Activated naive CD4-positive, alpha-beta T cell treated with anti-CD3 and anti-CD28 coated beads, Interleukin-2, amount 10 ng/mL, durations not matched to agents 7 days and 5 days (primary cell): ENCODE results near the gene TPM2.

ENCODE experiments used
- CTCF ChIA-PET: fragments of 350-600 bp; sonication (Branson Sonifier 250); formaldehyde crosslinking; loops from one replicate; lab custom pipeline; 2021; ENCODE audit warnings: antibody characterized with exemption; lab: Charles Lee
- DNase-seq: peaks from one replicate; pipeline ENCODE4 v3.0.0-alpha.2; 2020
- H3K27ac Mint-ChIP-seq: one replicate; pipeline ENCODE4 v1.8.0; 2021; ENCODE audit warnings: mild to moderate bottlenecking, moderate library complexity, mixed read lengths
- H3K27me3 Mint-ChIP-seq: one replicate; pipeline ENCODE4 v1.8.0; 2021; ENCODE audit warnings: mild to moderate bottlenecking, mixed read lengths
- H3K36me3 Mint-ChIP-seq: one replicate; pipeline ENCODE4 v1.8.0; 2021; ENCODE audit warnings: mixed read lengths
- H3K4me1 Mint-ChIP-seq: one replicate; pipeline ENCODE4 v1.8.0; 2021; ENCODE audit warnings: mixed read lengths
- H3K4me3 Mint-ChIP-seq: one replicate; pipeline ENCODE4 v1.8.0; 2021; ENCODE audit warnings: mild to moderate bottlenecking, moderate library complexity, mixed read lengths
- H3K9me3 Mint-ChIP-seq: one replicate; pipeline ENCODE4 v1.8.0; 2021; ENCODE audit warnings: mixed read lengths

Gene TPM2

DNA sequence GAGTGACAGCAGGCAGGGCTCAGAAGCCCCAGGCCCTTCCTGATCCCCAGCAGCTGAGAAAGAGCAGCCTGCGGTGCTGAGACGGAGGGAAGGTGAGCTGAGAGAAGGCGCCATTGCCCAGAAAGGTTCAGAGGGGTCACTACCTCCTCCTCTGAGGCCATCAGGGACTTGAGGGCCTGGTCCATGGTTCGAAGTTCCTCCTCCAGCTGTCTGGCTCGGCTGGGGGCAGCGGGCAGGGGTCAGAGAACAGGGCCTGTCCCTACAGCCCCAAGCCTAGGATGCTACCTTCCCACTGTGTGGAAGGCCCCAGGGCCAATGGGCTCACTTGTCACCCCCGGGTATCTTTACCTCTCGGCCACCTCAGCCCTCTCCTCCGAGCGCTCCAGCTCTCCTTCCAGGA lies 4.8 kb downstream of the TPM2 start:
- CTCF ChIA-PET, result interaction anchor here (0.9 to 4.9 kb wide), 3 partner anchors 12 to 72 kb away, joined by 3 to 49 read pairs (median 3); no protein-coding TSS in a partner anchor
- no peak overlapping the region for H3K4me3 Mint-ChIP-seq
- H3K27me3 Mint-ChIP-seq, result peaks cover 39% of the 10 kb centered on the region
- no peaks in the 10 kb centered on the region for H3K36me3 Mint-ChIP-seq
- peaks cover 10% of the 10 kb centered on the region for H3K4me1 Mint-ChIP-seq
- no peaks in the 10 kb centered on the region for H3K9me3 Mint-ChIP-seq
- H3K27ac Mint-ChIP-seq, result no peak overlapping the region
- DNase-seq, result no peak

DNA sequence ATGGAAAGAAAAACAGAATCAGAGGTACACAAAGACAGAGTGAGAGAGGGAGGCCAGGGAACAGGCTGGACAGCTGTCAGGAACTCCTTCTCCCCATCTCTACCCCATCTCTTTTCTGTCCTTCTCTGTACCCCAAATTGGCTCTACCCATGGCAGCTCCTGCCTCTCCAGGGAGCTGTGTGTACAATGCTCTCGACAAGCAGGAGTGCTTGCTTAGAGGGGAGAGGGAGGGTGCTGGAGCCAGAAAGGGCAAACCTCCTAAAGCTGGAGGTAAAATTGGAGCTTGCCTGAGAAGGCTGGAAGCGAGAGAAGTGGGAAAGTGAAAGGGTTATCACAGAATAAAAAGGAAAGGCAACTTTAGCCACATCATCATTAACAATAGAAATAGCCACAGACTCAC lies 6.4 kb downstream of the TPM2 start:
- Mint-ChIP-seq H3K27ac (no peak overlapping the region), H3K27me3 (peaks cover 44% of the 10 kb centered on the region), H3K9me3 (no peaks in the 10 kb centered on the region), H3K4me1 (peaks cover 2% of the 10 kb centered on the region), H3K4me3 (no peak overlapping the region), H3K36me3 (no peaks in the 10 kb centered on the region)
- CTCF ChIA-PET, result interaction anchor here (0.8 to 4.9 kb wide), 4 partner anchors 8 to 72 kb away, joined by 3 to 49 read pairs (median 3); no protein-coding TSS in a partner anchor
- DNase-seq, result no peak

DNA sequence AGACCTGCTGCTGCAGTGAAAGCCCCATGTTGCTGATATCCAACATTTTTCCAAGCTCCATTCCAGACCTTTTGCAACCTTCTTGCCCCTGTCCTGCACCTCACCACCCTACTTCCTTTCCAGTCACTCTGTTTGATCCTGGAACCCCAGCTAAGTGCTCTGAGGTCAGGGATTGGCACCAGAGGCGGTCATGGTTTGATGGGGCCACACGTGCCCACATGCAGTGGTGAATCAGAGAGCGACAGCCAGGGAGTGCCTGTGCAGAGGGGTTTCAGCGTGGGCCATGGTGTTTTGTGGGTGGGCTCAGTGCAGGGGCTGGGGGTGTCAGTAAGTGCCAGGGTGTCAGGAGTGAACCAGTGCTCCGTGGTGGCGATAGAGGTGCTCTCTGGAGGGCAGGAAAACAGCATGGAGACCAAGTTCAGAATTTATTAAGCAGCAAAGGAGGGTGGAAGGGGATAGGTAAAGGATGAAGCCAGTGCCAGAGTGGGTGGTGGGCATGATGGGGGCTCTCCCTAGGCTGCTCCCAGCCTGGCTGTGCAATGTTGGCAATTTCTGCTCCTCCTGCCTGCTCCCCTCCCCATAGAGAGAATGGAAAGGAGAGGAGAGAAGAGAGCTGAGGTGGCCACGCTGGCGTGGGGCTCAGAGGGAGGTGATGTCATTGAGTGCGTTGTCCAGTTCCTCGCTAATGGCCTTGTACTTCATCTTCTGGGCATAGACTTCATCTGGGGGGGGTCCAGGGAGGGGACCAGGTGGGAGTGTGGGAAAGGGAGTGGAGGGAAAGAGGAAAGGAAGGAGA lies 7.0 kb downstream of the TPM2 start:
- no peaks in the 10 kb centered on the region for H3K9me3 Mint-ChIP-seq
- H3K27ac Mint-ChIP-seq, result no peak overlapping the region
- CTCF ChIA-PET, result interaction anchor here (4.9 kb wide), 1 partner anchor 14 kb away, joined by 49 read pairs; no protein-coding TSS in a partner anchor
- no peak overlapping the region for H3K4me3 Mint-ChIP-seq
- peaks cover 50% of the 10 kb centered on the region for H3K27me3 Mint-ChIP-seq
- DNase-seq, result no peak
- H3K36me3 Mint-ChIP-seq, result no peaks in the 10 kb centered on the region
- peaks cover 2% of the 10 kb centered on the region for H3K4me1 Mint-ChIP-seq

DNA sequence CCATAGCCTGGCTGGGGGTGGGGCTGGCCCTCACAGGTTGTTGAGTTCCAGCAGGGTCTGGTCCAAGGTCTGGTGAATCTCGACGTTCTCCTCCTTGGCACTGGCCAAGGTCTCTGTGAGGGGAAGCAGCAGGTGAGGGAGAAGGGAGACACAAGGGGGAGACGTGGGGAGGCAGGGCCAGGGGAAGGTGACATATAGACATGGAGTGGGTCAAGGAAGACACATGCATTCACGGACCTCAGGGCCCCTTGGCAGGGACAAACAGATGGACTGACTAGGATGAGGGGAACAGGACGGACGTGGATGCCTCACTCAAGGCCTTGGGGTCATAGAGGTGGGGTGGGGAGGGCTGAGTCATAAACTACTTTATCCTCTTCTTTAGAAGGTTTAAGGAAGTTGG lies 7.7 kb downstream of the TPM2 start:
- no peak overlapping the region for H3K27ac Mint-ChIP-seq
- no peak overlapping the region for H3K4me3 Mint-ChIP-seq
- no peaks in the 10 kb centered on the region for H3K9me3 Mint-ChIP-seq
- H3K36me3 Mint-ChIP-seq, result no peaks in the 10 kb centered on the region
- peaks cover 52% of the 10 kb centered on the region for H3K27me3 Mint-ChIP-seq
- no peak for DNase-seq
- CTCF ChIA-PET, result interaction anchor here (4.9 kb wide), 1 partner anchor 14 kb away, joined by 49 read pairs; no protein-coding TSS in a partner anchor
- H3K4me1 Mint-ChIP-seq, result no peaks in the 10 kb centered on the region

DNA sequence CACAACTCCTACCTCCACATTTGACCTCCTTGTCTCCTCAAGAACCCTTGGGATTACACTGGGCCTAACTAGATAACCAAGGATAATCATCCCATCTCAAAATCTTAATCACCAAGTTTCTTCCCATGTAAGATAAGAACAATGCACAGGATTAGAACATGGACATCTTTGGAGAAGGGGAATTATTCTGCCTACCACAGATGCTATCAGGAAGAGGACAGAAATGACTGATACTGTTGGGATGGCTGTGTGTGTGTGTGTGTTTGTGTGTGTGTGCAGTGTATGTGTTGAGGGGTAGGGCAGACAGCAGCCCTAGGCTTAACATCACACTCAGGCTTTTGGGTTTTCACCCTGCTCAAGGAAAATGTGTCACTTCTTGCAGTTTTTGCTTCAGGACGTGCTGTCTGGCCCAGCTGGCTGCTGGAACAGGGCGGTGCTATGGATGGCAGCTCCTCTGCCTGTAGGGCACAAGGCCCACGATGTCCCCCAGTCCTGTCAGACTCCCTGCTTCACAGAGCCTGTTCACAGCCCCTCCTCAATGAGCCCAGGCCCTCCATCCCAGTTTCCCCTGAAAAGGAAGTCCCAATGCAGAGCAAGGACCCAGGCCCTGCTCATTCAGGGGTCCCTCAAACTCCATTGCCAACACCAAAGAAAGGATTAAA lies 8.3 kb downstream of the TPM2 start:
- H3K4me3 Mint-ChIP-seq, result no peak overlapping the region
- DNase-seq, result no peak
- CTCF ChIA-PET, result no interaction called here
- no peak overlapping the region for H3K27ac Mint-ChIP-seq
- no peaks in the 10 kb centered on the region for H3K9me3 Mint-ChIP-seq
- no peaks in the 10 kb centered on the region for H3K36me3 Mint-ChIP-seq
- peaks cover 3% of the 10 kb centered on the region for H3K4me1 Mint-ChIP-seq
- H3K27me3 Mint-ChIP-seq, result peaks cover 58% of the 10 kb centered on the region

DNA sequence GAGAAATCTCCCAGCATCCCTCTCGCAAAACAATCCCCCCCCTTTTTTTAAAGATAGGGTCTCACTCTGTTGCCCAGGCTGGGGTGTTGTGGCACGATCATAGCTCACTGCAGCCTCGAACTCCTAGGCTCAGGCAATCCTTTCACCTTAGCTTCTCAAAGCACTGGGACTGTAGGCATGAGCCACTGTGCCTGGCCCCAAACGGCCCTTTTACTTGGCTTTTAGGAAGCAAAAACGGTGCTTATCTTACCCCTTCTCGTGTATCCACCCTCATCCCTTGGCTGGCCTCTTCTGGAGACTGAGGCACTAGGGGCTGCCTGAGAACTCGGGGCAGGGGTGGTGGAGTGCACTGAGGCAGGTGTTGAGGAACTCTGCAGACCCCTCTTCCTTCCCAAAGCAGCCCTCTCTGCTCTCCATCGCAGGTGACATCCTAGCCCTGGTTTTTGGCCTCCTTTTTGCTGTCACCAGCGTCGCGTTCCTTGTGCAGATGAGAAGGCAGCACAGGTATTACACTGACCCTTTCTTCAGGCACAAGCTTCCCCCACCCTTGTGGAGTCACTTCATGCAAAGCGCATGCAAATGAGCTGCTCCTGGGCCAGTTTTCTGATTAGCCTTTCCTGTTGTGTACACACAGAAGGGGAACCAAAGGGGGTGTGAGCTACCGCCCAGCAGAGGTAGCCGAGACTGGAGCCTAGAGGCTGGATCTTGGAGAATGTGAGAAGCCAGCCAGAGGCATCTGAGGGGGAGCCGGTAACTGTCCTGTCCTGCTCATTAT lies 9.2 kb downstream of the TPM2 start:
- CTCF ChIA-PET, result interaction anchor here (0.7 to 1.7 kb wide), 2 partner anchors 16 to 108 kb away, joined by 3 to 5 read pairs; no protein-coding TSS in a partner anchor
- DNase-seq, result no peak
- Mint-ChIP-seq H3K4me1 (peaks cover 6% of the 10 kb centered on the region), H3K27ac (no peak overlapping the region), H3K36me3 (no peaks in the 10 kb centered on the region), H3K4me3 (no peak overlapping the region), H3K27me3 (peaks cover 67% of the 10 kb centered on the region), H3K9me3 (no peaks in the 10 kb centered on the region)

DNA sequence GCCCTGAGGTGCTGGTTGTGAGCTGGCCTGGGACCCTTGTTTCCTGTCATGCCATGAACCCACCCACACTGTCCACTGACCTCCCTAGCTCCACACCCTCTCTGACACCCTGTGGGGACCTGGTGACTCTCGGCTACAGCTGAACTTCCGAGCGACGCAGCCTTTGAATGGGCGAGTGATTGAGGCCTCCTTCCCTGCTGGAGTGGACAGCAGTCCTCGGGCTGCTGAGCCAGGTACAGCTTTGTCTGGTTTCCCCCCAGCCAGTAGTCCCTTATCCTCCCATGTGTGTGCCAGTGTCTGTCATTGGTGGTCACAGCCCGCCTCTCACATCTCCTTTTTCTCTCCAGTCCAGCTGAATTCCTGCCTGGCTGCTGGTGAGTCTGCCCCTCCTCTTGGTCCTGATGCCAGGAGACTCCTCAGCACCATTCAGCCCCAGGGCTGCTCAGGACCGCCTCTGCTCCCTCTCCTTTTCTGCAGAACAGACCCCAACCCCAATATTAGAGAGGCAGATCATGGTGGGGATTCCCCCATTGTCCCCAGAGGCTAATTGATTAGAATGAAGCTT lies 9.9 kb downstream of the TPM2 start:
- peaks cover 9% of the 10 kb centered on the region for H3K4me1 Mint-ChIP-seq
- H3K27ac Mint-ChIP-seq, result no peak overlapping the region
- CTCF ChIA-PET, result interaction anchor here (0.7 to 1.7 kb wide), 2 partner anchors 17 to 107 kb away, joined by 3 to 5 read pairs; no protein-coding TSS in a partner anchor

DNA sequence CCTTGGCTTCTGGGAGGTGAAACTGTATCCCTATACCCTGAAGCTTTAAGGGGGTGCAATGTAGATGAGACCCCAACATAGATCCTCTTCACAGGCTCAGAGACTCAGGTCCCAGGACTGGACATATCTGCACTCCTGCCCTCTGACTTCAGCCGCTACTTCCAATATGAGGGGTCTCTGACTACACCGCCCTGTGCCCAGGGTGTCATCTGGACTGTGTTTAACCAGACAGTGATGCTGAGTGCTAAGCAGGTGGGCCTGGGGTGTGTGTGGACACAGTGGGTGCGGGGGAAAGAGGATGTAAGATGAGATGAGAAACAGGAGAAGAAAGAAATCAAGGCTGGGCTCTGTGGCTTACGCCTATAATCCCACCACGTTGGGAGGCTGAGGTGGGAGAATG lies 10.6 kb downstream of the TPM2 start:
- Mint-ChIP-seq H3K4me1 (peaks cover 14% of the 10 kb centered on the region), H3K4me3 (no peak overlapping the region), H3K9me3 (no peaks in the 10 kb centered on the region), H3K27ac (no peak overlapping the region), H3K27me3 (peaks cover 82% of the 10 kb centered on the region), H3K36me3 (no peaks in the 10 kb centered on the region)
- CTCF ChIA-PET, result interaction anchor here (1.7 kb wide), 1 partner anchor 17 kb away, joined by 5 read pairs; no protein-coding TSS in a partner anchor
- DNase-seq, result no peak

More for the DNA sequence above, 9.9 kb downstream of the TPM2 start:
- Mint-ChIP-seq H3K9me3 (no peaks in the 10 kb centered on the region), H3K4me3 (no peak overlapping the region), H3K27me3 (peaks cover 74% of the 10 kb centered on the region), H3K36me3 (no peaks in the 10 kb centered on the region)
- DNase-seq, result no peak

DNA sequence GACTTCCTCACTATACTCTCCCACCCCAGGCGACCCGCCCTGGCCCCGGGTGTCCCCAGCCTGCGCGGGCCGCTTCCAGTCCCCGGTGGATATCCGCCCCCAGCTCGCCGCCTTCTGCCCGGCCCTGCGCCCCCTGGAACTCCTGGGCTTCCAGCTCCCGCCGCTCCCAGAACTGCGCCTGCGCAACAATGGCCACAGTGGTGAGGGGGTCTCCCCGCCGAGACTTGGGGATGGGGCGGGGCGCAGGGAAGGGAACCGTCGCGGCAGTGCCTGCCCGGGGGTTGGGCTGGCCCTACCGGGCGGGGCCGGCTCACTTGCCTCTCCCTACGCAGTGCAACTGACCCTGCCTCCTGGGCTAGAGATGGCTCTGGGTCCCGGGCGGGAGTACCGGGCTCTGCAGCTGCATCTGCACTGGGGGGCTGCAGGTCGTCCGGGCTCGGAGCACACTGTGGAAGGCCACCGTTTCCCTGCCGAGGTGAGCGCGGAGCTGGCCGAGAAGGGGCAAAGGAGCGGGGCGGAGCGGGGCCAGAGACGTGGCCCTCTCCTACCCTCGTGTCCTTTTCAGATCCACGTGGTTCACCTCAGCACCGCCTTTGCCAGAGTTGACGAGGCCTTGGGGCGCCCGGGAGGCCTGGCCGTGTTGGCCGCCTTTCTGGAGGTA lies 13.9 kb downstream of the TPM2 start:
- peaks cover 81% of the 10 kb centered on the region for H3K27me3 Mint-ChIP-seq
- H3K27ac Mint-ChIP-seq, result no peak overlapping the region
- CTCF ChIA-PET, result interaction anchor here (0.7 to 3.6 kb wide), 3 partner anchors 8 to 20 kb away, joined by 3 to 19 read pairs (median 3); partner anchors contain the start of gene ARHGEF39
- H3K9me3 Mint-ChIP-seq, result no peaks in the 10 kb centered on the region
- peak; percentile 47 for DNase-seq
- H3K36me3 Mint-ChIP-seq, result no peaks in the 10 kb centered on the region
- no peak overlapping the region for H3K4me3 Mint-ChIP-seq
- H3K4me1 Mint-ChIP-seq, result peaks cover 14% of the 10 kb centered on the region

DNA sequence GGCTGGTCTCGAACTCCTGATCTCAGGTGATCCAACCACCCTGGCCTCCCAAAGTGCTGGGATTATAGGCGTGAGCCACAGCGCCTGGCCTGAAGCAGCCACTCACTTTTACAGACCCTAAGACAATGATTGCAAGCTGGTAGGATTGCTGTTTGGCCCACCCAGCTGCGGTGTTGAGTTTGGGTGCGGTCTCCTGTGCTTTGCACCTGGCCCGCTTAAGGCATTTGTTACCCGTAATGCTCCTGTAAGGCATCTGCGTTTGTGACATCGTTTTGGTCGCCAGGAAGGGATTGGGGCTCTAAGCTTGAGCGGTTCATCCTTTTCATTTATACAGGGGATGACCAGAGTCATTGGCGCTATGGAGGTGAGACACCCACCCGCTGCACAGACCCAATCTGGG lies 14.5 kb downstream of the TPM2 start:
- H3K9me3 Mint-ChIP-seq, result no peaks in the 10 kb centered on the region
- peaks cover 14% of the 10 kb centered on the region for H3K4me1 Mint-ChIP-seq
- peaks cover 75% of the 10 kb centered on the region for H3K27me3 Mint-ChIP-seq
- DNase-seq, result no peak
- CTCF ChIA-PET, result interaction anchor here (1.3 to 3.6 kb wide), 2 partner anchors 8 to 21 kb away, joined by 3 to 19 read pairs; no protein-coding TSS in a partner anchor
- no peak overlapping the region for H3K4me3 Mint-ChIP-seq
- H3K27ac Mint-ChIP-seq, result no peak overlapping the region
- H3K36me3 Mint-ChIP-seq, result no peaks in the 10 kb centered on the region

DNA sequence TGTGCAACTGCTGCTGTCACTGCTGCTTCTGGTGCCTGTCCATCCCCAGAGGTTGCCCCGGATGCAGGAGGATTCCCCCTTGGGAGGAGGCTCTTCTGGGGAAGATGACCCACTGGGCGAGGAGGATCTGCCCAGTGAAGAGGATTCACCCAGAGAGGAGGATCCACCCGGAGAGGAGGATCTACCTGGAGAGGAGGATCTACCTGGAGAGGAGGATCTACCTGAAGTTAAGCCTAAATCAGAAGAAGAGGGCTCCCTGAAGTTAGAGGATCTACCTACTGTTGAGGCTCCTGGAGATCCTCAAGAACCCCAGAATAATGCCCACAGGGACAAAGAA lies 15.7 kb downstream of the TPM2 start:
- Mint-ChIP-seq H3K27me3 (peaks cover 65% of the 10 kb centered on the region), H3K9me3 (no peaks in the 10 kb centered on the region), H3K4me3 (no peak overlapping the region), H3K27ac (no peak overlapping the region), H3K36me3 (no peaks in the 10 kb centered on the region), H3K4me1 (peaks cover 14% of the 10 kb centered on the region)
- CTCF ChIA-PET, result interaction anchor here (1.8 kb wide), 1 partner anchor 18 kb away, joined by 6 read pairs; no protein-coding TSS in a partner anchor
- no peak for DNase-seq

DNA sequence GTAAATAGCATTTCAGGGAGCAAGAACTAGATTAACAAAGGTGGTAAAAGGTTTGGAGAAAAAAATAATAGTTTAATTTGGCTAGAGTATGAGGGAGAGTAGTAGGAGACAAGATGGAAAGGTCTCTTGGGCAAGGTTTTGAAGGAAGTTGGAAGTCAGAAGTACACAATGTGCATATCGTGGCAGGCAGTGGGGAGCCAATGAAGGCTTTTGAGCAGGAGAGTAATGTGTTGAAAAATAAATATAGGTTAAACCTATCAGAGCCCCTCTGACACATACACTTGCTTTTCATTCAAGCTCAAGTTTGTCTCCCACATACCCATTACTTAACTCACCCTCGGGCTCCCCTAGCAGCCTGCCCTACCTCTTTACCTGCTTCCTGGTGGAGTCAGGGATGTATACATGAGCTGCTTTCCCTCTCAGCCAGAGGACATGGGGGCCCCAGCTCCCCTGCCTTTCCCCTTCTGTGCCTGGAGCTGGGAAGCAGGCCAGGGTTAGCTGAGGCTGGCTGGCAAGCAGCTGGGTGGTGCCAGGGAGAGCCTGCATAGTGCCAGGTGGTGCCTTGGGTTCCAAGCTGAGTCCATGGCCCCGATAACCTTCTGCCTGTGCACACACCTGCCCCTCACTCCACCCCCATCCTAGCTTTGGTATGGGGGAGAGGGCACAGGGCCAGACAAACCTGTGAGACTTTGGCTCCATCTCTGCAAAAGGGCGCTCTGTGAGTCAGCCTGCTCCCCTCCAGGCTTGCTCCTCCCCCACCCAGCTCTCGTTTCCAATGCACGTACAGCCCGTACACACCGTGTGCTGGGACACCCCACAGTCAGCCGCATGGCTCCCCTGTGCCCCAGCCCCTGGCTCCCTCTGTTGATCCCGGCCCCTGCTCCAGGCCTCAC lies 16.3 kb downstream of the TPM2 start, which contains the start of gene CA9:
Gene CA9, plus strand, starts transcription at position 797 of the 893 bp plus-strand sequence. Its CDS starts 32 bp downstream, at position 829.
- CTCF ChIA-PET, result interaction anchor here (1.8 to 2.5 kb wide), 2 partner anchors 18 to 23 kb away, joined by 6 to 9 read pairs; no protein-coding TSS in a partner anchor
- Mint-ChIP-seq H3K27ac (no peak within 1 kb of the TSS), H3K4me1 (peaks cover 14% of the 10 kb centered on the region), H3K36me3 (no peaks in the 10 kb centered on the region), H3K27me3 (peaks cover 59% of the 10 kb centered on the region), H3K4me3 (no peak within 1 kb of the TSS), H3K9me3 (no peaks in the 10 kb centered on the region)
- DNase-seq, result no peak
